Stimulated activated CD8-positive, alpha-beta memory T cell treated with anti-CD3 and anti-CD28 coated beads, Interleukin-15, amount 100 ng/mL, for 48 hours (primary cell): ENCODE measurements around the gene GREB1.

Experiments
- DNase-seq, 2 donors: peaks; one replicate each; pipeline ENCODE4 v3.0.0-alpha.2; 2020; ENCODE audit warnings: low read depth in 2 of 2

The GREB1 gene

DNA sequence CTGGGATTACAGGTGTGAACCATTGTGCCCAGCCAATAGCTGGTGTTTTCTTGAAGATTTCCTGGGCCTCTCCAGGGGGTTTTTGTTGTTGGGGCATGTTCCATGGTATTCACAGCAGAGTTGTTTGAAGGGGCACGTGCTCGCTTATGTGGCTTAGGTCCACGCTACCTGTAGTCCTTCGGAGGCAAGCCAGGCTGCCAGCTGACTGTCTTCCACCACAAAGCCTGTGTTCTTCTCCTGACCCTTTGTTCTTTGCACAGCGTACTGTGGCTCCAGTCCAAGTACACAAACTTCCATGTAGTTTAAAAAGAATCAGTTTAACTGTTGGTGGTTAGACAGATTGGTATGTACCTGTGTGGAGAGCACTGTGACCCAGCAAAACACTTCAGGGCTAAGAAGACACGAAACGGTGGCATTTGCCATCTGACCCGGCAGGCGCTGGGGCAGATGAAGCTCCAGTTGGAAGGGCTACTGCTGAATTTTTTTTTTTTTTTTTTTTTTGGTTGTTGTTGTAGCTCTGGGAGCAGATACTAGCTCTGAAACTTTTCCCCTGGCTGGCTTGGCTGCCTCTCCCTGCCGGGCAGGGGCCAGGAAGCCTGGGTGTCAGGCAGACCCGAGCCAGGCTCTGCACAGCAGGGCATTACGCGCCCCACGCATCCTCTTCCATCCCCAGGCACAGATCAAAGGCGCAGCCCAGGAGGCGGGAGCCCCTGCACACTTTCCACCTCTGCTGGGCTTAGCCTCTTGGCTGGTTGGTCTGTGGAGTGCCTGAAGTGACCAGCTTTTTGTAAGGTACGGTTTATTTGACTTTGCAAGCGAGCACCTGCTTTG, 5.7 kb downstream of the GREB1 start:
- no peak for DNase-seq

DNA sequence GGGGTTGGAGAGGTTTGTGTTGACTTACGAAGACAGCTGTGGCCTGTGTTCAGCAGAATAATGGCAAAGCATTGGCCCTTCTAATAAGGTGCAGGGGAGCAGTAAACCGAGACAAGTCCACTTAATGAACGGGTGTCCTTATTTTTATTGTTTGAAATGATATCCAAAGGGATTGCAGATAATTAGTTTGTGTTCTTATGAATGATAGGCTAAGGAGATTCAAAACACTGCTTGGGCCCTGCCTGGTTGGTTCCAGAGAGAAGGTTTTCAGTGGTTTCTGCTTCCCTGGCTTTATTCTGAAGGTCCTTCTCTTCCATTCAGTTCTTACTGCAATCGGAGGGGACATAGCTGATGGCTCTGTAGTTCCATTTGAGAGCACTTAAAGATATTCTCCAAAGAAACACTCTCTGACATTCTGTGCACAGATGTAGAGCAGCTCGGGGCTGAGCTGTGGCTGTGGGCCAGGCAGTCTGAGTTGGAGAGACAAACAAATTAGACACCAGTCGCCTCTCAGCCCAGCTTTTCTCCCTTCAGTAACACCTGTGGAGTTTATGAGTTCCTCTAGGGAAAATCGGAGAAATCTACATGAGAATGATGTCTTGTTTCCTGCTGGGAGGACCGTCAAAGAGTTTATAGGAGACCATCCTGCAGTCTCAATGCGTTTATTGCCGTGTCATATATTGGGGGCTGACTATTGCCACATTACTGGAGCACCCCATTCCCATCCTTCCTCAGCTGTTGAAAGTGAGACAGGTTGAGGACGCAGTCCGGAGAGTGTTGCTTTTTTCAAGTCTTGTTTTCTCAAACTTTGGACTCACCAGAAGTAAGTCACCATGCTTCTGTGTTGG, 6.5 kb downstream of the GREB1 start:
- DNase-seq = no peak

DNA sequence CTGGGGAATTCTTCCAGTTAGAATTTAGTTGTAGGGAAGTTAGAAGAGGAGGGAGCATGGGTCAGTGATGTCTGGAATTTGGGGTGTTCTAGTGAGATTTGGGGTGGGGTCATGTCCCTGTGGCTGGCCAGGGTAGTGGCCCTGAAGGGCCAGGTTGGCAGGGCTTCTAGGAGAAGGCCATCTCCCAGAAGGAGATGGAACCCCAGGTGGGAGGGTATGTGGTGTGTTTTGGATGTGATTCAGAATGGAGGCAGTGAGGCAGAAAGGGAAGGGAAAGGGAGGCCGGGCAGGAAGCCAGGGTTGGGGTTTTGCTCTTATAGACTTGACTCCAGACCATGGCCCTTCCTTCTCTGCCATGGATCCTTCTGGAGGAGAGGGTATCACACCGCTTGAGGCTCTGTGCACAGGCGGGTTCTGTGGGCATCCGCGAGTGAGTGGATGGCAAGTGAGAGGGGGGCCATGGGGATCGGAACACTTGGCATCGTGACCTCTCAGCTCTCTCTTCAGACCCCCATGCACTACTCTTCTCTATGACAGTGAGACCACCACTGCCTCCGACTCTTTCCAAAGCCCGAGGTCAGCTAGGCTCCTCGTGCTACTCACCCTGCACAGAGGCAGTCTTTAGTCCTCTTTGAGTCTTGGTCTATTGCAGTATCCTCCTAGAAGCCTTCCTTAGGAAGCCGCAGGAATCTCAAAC, 7.3 kb downstream of the GREB1 start:
- DNase-seq = no peak

DNA sequence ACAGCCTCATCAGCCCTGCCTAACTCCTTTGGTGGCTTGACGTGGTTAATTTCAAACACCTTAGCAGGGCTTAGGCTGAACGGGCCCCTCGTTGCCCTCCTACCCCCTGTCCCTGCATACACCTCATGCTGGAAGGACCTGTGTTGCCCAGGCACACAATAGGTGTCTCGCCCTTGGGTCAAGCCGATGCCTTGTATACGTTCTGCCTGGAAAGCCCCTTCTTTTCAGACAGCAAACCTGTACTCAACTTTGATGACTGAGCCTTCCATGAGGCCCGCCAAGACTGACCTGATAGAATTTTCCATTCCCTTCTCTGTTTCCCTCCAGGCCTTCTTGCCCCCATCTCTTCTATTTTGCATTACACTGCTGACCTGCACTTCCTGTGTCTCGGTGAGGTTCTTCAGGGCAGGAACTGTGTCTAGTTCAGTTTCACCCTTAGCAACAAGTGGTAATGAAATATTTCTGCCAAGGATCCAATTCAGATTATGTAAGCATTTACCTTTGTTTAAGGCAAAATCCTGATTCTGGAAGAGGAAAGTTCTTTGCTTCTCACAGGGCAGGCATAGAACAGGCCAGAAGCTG, 7.9 kb downstream of the GREB1 start:
- DNase-seq = no peak

DNA sequence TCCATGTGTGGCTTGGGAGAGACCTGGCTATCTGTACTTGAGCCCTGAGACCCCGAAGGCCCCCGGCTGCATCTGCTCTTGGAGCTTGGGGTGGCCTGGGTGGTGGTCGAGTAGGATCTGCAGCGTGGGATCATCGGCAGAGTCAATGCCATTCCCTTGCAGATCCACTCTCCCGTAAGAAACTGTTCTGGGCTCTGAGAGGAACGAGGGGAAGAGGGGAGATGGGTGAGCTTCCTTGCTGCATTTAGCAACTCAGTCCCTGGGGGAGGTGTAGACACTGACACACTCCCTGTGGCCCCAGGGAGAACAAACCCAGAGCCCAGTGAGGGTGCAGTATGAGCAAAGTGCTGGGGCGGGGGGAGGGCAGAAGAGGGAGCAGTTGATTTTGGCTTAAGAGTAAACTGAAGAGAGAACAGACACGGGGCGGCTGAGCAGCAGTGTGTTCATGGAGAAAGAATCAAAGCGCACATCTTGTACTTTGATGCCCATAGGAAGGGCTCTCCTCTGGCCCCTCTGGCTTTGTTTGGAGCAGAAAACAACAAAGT, 8.5 kb downstream of the GREB1 start:
- no peak for DNase-seq

DNA sequence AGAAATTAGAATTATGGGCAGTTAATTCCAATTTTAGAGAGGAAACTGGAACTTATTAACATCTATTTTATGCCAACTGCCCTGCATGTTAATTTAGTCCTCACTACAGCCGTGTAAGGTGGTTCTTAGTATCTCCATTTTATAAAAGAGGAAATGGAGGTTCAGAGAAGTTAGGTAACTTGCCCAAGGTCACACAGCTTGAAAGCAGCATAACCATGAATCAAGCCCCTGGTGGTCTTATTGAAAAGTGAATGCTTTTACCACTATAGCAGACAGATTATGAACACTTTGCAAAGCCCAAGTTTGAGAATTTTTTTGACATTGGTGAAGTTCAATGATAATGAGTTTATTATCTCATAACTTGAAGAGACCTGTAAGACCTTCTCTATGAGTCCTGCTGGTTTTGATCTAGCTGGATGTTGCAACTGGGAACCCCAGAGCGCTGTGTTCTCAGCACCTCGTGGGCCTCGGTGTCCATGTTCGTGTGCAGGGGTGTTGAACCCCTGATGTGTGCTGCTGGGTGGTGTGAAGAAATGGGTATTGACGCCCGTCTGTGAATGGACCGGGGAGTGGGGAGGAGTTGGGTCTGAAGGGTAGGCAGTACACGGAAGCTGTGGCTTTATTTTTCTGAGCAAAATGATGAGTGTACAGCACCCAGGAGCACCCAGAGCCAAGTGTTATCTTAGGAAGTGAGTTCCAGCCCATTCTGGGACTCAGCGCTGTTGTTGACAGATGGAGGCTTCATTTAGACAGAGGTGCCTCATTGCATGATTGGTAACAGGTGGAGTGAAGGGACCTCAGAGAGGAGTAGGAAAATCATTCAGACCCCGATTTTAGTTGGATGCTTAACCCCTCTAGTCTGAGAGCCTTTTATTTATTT, 9.7 kb downstream of the GREB1 start:
- no peak for DNase-seq

DNA sequence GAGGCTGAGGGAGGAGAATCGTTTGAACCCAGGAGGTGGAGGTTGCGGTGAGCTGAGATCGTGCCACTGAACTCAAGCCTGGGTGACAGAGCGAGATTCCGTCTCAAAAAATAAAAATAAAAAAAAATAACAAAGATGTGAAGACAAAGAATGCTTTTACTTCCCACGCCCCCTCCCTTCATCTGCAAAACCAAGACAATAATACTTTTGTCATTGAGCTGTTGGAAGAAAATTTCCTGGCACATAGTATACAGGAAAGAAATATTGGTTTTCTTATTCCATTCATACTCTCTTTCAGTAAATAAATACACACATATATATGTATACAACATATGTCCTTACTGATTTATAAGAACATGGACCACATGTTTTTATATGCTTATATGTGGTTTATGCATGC, 12.2 kb downstream of the GREB1 start:
- DNase-seq = no peak

DNA sequence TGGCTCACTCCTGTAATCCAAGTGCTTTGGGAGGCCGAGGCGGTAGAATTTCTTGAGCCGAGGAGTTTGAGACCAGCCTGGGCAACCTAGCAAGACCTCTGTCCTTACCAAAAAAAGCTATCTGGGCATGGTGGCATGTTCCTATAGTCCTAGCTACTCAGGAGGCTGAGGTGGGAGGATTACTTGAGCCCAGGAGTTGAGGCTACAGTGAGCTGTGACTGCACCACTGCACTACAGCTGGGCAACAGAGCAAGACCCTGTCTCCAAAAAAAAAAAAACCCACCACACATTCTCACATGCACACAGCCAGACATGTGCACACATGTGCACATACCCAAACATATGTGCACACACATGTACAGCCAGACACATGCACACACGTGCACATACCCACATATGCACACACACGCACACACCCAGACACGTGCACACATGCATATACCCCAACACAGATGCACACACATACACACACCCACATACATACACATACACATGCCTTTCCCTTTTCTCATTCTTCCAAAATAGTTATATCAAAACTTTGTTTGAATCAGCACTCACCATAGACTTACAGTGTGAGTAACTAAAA, 14.2 kb downstream of the GREB1 start:
- no peak for DNase-seq

DNA sequence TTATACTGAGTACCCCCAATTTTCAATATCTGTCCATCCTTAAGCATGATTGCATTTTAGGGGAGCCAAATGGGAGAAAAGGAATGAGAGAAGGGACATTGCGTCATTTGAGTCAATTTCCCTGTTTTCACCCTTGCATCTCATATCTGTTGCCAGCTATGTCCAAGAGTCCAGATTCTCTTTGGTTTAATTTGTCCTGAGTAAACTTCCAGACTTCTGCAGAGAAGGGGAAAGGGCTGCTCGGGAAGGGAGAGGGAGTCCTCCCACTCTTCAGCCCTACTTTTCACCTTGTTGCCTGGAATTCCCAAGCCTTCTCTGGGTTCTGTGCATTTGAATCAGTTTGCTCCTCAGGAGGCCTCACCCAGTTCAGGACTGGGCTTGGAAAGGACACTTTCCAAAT, 16.5 kb downstream of the GREB1 start:
- no peak for DNase-seq

DNA sequence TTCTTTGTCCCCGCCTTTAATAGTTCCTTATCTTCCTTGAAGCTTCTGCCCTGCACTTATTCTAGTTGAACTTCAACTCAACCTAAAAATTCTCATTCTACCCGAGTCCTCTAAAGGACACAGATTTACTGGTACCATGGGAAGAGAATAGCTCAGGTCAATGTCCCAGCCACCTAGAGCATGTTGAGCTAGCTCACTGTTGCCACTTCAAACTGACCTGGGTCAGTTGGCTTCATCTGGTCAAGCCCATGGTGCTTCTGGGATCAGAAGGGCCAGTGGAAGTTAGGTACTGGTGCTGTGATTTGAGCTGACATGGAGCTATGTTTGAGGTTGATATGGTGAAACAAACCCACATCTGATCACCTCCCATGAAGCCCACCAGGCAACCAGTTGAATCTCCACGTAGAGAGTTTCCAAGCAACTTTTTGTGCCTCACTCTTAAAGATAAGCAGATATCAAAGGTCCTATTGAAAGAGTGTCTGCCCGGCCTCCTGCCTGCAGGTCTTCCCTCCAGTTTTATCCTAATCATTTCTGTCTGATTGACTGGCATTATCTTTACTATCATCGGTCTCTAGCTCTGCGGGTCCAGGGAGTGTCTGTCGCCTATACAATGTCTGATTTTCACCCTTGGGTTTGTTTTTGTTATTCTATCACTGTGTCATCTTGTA, 17.2 kb downstream of the GREB1 start:
- no peak for DNase-seq

DNA sequence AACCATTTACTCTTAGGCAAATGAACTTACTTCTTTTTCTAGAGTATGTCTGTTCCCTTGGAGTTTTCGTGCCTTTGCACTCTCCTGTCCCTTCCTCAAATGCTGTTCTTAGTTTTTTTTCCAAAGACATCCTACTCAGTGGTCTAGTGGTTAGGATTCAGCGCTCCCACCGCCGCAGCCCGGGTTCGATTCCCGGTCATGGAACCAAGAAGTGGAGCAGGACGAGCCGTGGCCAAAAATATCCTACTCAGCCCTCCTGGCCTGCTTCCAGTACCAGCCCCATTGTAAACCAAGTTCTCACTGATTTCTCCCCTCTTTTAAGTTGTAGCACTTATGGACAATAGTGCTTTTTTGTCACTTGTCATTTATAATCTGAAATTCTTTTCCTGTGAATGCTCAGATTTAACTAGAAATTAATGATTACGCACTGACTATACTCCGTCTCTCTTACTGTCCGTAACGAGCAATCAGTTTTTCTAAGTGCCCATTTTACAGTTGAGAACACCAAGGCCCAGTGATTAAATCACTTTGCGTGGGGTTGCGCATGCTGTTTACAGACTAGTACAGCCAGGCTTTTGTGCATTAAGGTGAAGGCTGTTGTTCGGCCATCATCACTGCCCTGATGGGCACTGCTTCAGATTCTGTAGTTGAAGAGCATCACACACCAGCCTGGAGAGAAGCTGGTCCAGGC, 17.9 kb downstream of the GREB1 start:
- DNase-seq = no peak

DNA sequence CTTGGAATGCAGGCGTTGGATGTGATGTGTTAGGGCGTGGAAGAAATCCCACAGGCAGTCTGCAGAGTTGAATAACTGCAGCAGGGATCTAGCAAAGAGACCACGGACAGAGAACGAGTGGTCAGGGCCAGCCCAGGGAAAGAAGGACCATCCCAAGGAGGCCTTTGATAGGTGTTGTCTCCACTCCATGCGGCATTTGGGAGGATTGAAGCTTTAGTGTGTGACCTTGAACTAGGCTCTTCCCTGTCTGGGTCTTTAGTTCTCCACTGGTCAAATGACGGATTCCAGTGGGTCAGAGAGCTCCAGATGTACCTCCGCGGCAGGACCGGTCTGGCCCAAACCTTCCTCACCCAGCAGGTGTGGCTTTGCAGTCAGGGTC, 18.4 kb downstream of the GREB1 start:
- no peak for DNase-seq

DNA sequence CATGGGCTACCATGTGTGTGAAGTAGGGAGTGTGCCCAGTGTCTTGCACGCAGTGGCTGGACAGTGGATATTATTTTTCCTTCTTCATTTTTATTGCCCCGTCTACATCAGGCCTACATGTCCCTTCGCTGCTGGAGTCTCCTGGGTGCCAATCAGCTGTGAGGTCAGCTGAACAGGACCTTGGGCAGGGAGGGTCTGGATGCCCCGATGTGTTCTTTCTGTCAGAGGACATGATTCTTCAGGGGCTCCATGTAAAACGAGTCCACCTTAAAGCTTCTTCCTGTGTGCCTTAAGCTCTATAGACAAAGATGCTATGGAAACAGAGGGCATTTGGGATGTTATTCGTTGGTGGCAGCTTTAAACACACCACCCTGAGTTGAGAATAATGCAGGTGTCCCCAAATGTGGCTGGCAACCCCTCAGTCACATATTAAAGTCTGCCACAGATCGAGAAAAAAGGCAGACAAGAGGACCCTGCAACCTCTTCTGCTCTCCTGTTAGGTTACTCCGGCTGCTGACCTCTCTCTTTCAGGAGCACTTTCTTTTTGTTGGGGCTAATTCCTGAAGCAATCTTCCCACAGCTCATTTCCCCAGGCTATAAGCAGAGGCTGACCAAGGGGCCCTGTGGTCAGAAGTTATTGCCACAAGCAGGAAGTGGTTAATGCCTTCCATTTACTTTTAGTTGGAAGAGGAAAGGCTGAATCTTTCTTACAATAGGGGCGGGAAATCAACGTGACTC, 20.0 kb downstream of the GREB1 start:
- DNase-seq = no peak

DNA sequence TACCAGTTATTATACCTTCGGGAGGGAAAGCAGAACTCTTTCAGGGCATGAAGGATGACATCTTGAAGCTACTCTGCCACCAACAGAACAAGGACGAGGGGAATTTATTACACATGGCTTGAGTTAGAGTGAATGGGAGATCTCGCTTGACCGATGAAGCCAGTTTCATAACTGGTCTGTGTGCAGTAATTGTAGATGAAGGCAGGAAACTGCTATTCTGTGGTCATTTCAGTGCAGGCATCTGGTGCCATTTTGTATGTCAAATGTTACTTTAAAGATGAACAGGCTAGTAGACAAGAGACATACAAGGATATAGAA, 20.5 kb downstream of the GREB1 start:
- DNase-seq = no peak

DNA sequence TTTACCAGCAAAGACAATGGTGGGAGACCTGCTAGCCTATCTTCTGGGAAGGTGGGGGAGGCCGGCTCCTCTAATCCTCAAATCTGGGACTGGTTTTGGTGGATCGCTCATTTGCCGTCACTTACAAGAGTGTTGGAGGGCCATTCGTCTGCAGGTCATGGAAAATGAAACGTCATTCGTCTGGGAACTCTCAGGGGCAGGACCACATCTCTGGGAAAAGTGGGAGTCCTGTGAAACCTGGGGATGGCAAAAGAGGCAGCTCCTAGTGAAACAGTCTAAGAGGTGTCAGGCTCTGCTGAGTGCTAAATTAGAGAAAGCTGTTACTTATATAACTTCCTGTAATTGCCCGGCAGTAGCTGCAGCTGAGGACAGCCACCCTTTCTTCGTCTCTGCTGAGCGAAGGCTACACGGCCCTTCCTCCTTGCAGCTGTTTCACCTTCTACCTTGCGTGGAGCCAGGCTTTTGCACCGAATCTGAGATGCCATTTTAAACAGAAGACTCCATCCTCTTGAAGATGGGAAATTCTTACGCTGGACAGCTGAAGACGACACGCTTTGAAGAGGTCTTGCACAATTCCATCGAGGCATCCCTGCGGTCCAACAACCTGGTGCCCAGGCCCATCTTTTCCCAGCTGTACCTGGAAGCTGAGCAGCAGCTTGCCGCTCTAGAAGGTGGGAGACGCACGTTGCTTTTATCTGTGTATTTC, 22.4 kb downstream of the GREB1 start:
- DNase-seq = no peak

DNA sequence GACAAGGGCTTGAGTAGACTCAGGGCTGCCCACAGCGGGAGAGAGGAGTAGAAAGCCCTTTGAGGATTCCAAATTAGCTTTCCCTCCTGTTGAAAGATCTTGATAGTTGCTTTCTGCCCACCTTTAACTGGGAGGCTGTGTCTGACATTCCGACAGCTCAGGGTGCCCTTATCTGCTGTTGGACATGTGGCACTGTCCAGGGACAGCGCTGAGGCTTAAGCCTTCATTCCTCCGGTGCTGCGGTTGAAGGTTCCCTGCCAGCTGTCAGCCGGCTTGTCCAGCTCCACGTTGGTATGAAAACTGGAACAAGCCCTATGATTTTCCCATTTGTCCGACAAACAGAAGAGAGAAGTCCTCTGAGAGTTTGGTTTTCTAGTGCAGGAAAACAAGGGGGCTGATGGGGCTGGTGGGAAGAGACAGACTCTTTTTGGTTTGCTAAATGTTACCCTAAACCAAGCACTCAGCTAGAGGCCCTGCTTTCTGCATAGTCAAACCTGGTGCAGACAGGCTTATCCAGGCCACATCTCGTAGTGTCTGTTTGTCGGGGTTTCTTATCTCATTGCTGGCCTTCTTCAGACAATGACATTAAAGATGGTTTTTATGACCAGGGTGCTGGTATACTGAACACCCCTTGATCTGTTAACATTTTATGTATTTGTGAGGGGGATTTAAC, 24.5 kb downstream of the GREB1 start:
- DNase-seq = no peak

DNA sequence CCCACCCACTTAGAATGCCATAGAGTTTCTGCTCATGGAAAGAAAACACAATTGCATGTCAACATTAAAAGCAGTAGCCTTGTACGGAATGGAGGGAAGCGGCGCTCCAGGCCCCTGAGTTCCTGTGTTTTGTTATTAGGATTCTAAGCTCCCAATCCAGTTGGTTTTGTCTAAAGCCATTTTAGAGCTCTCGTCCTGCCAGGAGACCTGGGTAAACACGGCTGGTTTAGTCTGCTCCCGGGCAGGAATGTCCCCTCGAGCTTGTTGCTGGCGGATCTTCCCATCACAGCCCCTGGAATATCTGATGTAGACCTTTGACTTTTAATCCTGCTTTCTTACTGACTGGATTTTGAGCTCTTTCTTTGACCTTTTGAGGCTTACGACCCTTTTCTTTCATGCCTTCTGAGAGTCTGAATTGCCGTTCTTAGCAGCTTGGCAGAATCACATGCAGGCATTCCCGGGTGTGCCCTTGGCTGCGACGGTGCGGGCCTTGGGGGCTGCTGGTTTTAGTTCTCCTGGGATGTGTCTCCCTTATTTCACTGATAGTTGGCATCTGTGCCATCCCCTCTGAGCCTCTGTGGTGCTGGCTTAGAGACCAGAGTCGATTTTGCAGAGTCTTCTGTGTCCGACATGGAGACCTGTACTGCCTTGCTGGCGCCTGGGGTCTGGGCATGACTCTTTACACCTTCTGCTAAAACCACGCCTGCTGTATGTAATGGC, 25.4 kb downstream of the GREB1 start:
- no peak for DNase-seq
